PFSK-1 (cell line): Measurements from ENCODE around the gene QKI.

Experiments used
- FOXP2 ChIP-seq: optimal IDR thresholded peaks from 2 replicates; pipeline ENCODE3; 2011; ENCODE audit warnings: borderline replicate concordance, control low read depth, inconsistent platforms; ENCODE audit not compliant: insufficient read depth; ENCODE audit errors: extremely low read length, extremely low read depth
- POLR2AphosphoS5 ChIP-seq: IDR thresholded peaks from 2 replicates; pipeline ENCODE4 v1.6.1; 2012; ENCODE audit warnings: low read depth, mild to moderate bottlenecking, control low read depth, low read length, moderate library complexity
- SIN3A ChIP-seq: IDR thresholded peaks from 2 replicates; pipeline ENCODE4 v1.6.1; 2012; ENCODE audit warnings: mild to moderate bottlenecking, low read length, moderate library complexity, borderline replicate concordance; ENCODE audit not compliant: insufficient read depth
- TAF1 ChIP-seq: IDR thresholded peaks from 2 replicates; pipeline ENCODE4 v1.6.1; 2012; ENCODE audit warnings: low read length, control low read depth, borderline replicate concordance; ENCODE audit not compliant: insufficient read depth
- TF ChIP-seq, protein P1 (sequence below), 2 experiments: IDR thresholded peaks; 2 replicates each; pipeline versions ENCODE4 v1.6.1 to v1.8.0; 2011 to 2012; ENCODE audit warnings: low read depth in 2 of 2, low read length in 2 of 2, control low read depth in 1 of 2, inconsistent platforms in 1 of 2, mild to moderate bottlenecking in 1 of 2, moderate library complexity in 1 of 2; ENCODE audit not compliant: insufficient read depth in 1 of 2

Gene QKI

DNA sequence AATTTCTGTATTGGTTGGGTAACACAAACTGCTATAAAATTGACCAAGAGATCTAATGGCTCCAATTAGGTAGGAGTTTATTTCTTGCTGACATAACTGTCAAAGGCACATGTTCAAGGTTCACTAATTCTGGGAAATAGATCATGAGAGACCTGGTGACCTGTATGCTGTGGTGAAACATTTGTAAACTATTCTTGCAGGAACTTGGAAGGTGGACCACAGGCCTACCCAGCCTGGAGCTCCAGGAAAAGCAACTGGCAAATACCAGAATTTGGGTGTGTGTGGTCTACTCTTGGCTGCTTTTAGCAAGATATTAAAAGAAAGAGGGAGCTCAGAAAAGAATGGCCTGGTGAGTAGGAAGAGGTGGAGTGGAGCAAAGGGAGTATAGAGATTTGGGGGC, 184.6 kb downstream of the QKI start:
- no peak for TF ChIP-seq FOXP2
- TF ChIP-seq TAF1: no peak
- TF ChIP-seq SIN3A: no peak
- TF ChIP-seq, protein P1, sequence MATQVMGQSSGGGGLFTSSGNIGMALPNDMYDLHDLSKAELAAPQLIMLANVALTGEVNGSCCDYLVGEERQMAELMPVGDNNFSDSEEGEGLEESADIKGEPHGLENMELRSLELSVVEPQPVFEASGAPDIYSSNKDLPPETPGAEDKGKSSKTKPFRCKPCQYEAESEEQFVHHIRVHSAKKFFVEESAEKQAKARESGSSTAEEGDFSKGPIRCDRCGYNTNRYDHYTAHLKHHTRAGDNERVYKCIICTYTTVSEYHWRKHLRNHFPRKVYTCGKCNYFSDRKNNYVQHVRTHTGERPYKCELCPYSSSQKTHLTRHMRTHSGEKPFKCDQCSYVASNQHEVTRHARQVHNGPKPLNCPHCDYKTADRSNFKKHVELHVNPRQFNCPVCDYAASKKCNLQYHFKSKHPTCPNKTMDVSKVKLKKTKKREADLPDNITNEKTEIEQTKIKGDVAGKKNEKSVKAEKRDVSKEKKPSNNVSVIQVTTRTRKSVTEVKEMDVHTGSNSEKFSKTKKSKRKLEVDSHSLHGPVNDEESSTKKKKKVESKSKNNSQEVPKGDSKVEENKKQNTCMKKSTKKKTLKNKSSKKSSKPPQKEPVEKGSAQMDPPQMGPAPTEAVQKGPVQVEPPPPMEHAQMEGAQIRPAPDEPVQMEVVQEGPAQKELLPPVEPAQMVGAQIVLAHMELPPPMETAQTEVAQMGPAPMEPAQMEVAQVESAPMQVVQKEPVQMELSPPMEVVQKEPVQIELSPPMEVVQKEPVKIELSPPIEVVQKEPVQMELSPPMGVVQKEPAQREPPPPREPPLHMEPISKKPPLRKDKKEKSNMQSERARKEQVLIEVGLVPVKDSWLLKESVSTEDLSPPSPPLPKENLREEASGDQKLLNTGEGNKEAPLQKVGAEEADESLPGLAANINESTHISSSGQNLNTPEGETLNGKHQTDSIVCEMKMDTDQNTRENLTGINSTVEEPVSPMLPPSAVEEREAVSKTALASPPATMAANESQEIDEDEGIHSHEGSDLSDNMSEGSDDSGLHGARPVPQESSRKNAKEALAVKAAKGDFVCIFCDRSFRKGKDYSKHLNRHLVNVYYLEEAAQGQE (IDR thresholded peaks at IDR 0.05; ENCODE audit: insufficient read depth in 1 of 2, low read depth in 2 of 2, low read length in 2 of 2): no peak
- no peak for TF ChIP-seq POLR2AphosphoS5

DNA sequence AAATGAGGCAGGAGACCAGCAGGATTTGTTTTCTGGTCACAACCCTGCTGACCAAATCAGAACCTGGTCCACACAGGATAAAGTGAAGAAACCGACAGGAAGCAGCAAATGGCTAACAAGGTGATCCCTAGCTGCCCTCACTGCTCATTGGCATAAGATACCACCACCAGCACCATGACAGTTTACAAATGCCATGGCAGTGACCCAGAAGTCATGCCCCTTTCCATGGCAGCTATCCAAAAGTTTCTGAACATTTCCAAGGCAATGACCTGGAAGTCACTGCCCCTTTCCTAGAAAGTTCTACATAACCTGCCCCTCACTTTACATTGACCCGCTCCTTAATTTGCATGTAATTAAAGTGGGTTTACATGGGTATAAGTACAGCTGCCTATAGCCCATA, 185.2 kb downstream of the QKI start:
- no peak for TF ChIP-seq TAF1
- no peak for TF ChIP-seq POLR2AphosphoS5
- TF ChIP-seq, protein P1 (IDR thresholded peaks at IDR 0.05; ENCODE audit: insufficient read depth in 1 of 2, low read depth in 2 of 2, low read length in 2 of 2): no peak
- no peak for TF ChIP-seq SIN3A
- TF ChIP-seq FOXP2: no peak

DNA sequence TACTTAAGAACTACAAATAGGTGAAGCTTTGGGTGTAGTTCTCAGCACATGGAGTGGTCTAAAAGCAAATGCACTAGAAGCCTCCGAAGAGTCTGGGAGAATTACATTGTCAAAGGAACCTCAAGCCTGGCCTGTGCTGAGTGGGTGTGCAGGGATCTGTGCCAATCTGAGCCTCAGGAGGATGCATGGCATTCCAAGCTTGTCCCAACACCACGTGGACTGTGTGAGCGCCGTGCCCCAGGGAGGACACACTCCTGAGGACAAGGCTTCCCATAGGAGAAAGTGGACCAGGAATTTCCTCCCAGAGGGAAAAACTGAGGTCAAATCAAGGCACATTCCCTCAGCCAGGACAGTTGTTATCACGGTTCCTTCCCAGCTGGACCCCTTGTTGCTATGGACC, 185.8 kb downstream of the QKI start:
- TF ChIP-seq POLR2AphosphoS5 (no peak), FOXP2 (no peak), TAF1 (no peak), SIN3A (no peak)
- TF ChIP-seq, protein P1 (IDR thresholded peaks at IDR 0.05; ENCODE audit: insufficient read depth in 1 of 2, low read depth in 2 of 2, low read length in 2 of 2): no peak

DNA sequence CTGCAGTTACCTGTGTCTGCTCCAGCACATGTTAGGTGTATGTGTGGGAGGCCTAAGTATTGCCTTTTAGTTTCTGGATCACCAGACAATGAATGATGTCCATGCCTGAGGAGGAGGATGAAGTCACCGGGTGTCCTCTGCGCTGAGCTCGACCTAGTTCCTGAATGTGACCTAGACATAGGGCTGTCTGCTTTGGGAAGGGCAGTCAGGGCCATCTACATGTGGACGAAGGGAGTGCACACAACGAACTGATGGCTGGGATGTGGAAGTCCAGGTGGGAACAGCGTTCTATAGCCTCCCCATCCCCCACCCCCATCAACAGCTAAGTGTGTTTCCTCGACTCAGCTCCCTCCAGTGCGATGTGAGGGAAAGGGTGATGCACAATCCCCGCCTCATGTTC, 186.3 kb downstream of the QKI start:
- TF ChIP-seq, protein P1 (IDR thresholded peaks at IDR 0.05; ENCODE audit: insufficient read depth in 1 of 2, low read depth in 2 of 2, low read length in 2 of 2): no peak
- TF ChIP-seq TAF1: no peak
- TF ChIP-seq FOXP2: no peak
- no peak for TF ChIP-seq SIN3A
- TF ChIP-seq POLR2AphosphoS5: no peak

DNA sequence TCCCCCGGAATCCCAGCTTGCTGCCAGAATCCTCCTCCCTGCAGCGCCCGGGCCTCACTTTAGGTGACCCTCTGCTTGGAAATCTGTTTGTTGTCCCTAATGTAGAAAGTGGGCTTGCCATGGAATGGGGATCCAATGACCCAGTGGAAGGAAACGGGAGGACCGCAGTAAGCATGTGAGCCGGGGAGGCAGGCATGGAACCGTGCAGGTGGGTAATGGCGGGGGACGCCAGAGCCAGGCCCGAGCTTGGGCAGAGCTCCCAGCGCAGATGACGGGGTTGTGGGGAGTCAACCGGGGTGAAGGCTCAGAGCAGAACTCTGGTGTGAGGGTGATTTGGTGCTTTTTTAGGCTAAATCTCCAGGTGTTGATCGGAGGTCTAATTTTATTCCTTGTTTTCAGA, 188.3 kb downstream of the QKI start:
- TF ChIP-seq TAF1: no peak
- TF ChIP-seq POLR2AphosphoS5: no peak
- no peak for TF ChIP-seq FOXP2
- no peak for TF ChIP-seq SIN3A
- TF ChIP-seq, protein P1 (IDR thresholded peaks at IDR 0.05; ENCODE audit: insufficient read depth in 1 of 2, low read depth in 2 of 2, low read length in 2 of 2): no peak
